MM.1S (cell line): ENCODE results near the gene TMEFF1.

Experiments used
- DNase-seq: peaks from one replicate; pipeline ENCODE4 v3.0.0-alpha.2; 2015
- H2AFZ ChIP-seq: fragments of 300-600 bp; sonication (generic); 2 replicates; pipeline ENCODE4 v1.6.0; 2016; ENCODE audit warnings: antibody characterized with exemption, low read length
- H3F3A ChIP-seq: fragments of 300-600 bp; sonication (generic); 2 replicates; pipeline ENCODE4 v1.6.1; 2016; ENCODE audit warnings: mild to moderate bottlenecking, antibody characterized with exemption, low read length, moderate library complexity, mixed read lengths; ENCODE audit not compliant: insufficient read depth
- H3K27ac ChIP-seq: fragments of 300-600 bp; sonication (generic); 2 replicates; pipeline ENCODE4 v1.5.1; 2016; ENCODE audit warnings: mild to moderate bottlenecking, low read length
- H3K27me3 ChIP-seq: fragments of 300-600 bp; sonication (generic); replicated peaks from 2 replicates; pipeline ENCODE4 v1.6.0; 2016; ENCODE audit warnings: low read length; ENCODE audit not compliant: insufficient read depth
- H3K36me3 ChIP-seq: fragments of 300-600 bp; sonication (generic); replicated peaks from 2 replicates; pipeline ENCODE4 v1.6.1; 2016; ENCODE audit warnings: mild to moderate bottlenecking, low read length, mixed read lengths; ENCODE audit not compliant: insufficient read depth
- H3K4me1 ChIP-seq: fragments of 300-600 bp; sonication (generic); 2 replicates; pipeline ENCODE4 v1.6.1; 2016; ENCODE audit warnings: low read length, mixed read lengths
- H3K4me2 ChIP-seq: fragments of 300-600 bp; sonication (generic); 2 replicates; pipeline ENCODE4 v1.6.0; 2016; ENCODE audit warnings: low read depth, low read length
- H3K4me3 ChIP-seq: fragments of 300-600 bp; sonication (generic); 2 replicates; pipeline ENCODE4 v1.5.1; 2016; ENCODE audit warnings: low read length, mixed read lengths
- H3K79me2 ChIP-seq: fragments of 300-600 bp; sonication (generic); 2 replicates; pipeline ENCODE4 v1.6.1; 2016; ENCODE audit warnings: mixed run types, low read length, mixed read lengths
- H3K9ac ChIP-seq: fragments of 300-600 bp; sonication (generic); 2 replicates; pipeline ENCODE4 v1.6.1; 2016; ENCODE audit warnings: low read length, mixed read lengths
- H3K9me2 ChIP-seq: fragments of 300-600 bp; sonication (generic); replicated peaks from 2 replicates; pipeline ENCODE4 v1.6.1; 2016; ENCODE audit warnings: mild to moderate bottlenecking, low read length, mixed read lengths; ENCODE audit not compliant: insufficient read depth
- H3K9me3 ChIP-seq: fragments of 300-600 bp; sonication (generic); replicated peaks from 2 replicates; pipeline ENCODE4 v1.6.1; 2016; ENCODE audit warnings: mild to moderate bottlenecking, low read length, mixed read lengths; ENCODE audit not compliant: insufficient read depth
- H4K20me1 ChIP-seq: fragments of 300-600 bp; sonication (generic); 2 replicates; pipeline ENCODE4 v1.6.1; 2016; ENCODE audit warnings: mild to moderate bottlenecking, low read length, moderate library complexity, mixed read lengths; ENCODE audit not compliant: insufficient read depth
- EZH2 ChIP-seq: fragments of 300-600 bp; sonication (generic); optimal IDR thresholded peaks from 2 replicates; pipeline ENCODE3; 2017; ENCODE audit warnings: low read depth, mild to moderate bottlenecking, antibody characterized with exemption, low read length, mixed read lengths
- EZH2phosphoT487 ChIP-seq: fragments of 300-600 bp; sonication (generic); IDR thresholded peaks from 2 replicates; pipeline ENCODE4 v1.6.1; 2018; ENCODE audit warnings: antibody characterized with exemption, low read length
- TF ChIP-seq, protein P1 (sequence below): fragments of 300-600 bp; sonication (generic); IDR thresholded peaks from 2 replicates; pipeline ENCODE4 v1.5.1; 2016; ENCODE audit warnings: antibody characterized with exemption, low read length, mixed read lengths

Gene TMEFF1

DNA sequence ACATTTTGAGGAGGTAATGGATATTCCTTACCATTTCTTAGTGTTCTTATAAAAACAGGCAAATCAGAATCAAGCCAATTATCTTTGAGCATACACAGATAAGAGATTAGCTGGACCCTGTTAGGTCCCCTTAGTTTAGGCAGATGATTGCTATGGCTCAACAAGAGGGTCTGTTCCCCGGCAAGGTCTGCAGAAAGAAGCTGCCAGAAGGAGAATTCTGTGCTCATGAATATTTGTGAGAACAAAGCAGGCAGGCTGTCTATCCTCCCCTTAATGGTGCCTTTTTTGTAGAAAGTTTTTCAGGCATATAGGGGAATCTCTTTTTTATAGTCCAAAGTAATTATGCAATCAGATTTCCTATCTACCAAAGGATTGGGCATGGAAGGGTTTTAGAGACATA lies 132.5 kb downstream of the TMEFF1 start:
- H3K9me2 ChIP-seq, result no peaks in the 10 kb centered on the region
- H3K27ac ChIP-seq, result no peak overlapping the region
- no peaks in the 10 kb centered on the region for H3K79me2 ChIP-seq
- peaks cover 7% of the 10 kb centered on the region; the same call in 1 of the 2 replicates for H3K4me1 ChIP-seq
- no peaks in the 10 kb centered on the region for H3K27me3 ChIP-seq
- no peaks in the 10 kb centered on the region for H4K20me1 ChIP-seq
- DNase-seq, result no peak
- no peaks in the 10 kb centered on the region for H3F3A ChIP-seq
- no peaks in the 10 kb centered on the region for H3K9me3 ChIP-seq
- no peak overlapping the region for H2AFZ ChIP-seq
- TF ChIP-seq EZH2phosphoT487 (no peak), EZH2 (no peak)
- H3K9ac ChIP-seq, result no peak overlapping the region
- H3K4me3 ChIP-seq, result no peak overlapping the region
- no peaks in the 10 kb centered on the region for H3K36me3 ChIP-seq
- no peak overlapping the region for H3K4me2 ChIP-seq

DNA sequence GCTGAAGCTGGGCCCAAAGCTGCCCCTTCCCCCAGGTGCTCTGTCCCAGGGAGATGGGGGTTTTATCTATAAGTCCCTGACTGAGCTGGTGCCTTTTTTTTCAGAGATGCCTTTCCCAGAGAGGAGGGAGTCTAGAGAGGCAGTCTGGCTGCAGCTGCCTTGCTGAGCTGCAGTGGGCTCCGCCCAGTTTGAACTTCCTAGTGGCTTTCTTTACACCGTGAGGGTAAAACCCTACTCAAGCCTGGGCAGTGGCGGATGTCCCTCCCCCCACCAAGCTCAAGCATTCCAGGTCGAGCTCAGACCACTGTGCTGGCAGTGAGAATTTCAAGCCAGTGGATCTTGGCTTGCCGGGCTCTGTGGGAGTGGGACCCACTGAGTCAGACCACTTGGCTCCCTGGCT lies 146.2 kb downstream of the TMEFF1 start:
- DNase-seq, result no peak
- no peak for TF ChIP-seq EZH2phosphoT487
- no peak for TF ChIP-seq EZH2
- TF ChIP-seq, protein P1, sequence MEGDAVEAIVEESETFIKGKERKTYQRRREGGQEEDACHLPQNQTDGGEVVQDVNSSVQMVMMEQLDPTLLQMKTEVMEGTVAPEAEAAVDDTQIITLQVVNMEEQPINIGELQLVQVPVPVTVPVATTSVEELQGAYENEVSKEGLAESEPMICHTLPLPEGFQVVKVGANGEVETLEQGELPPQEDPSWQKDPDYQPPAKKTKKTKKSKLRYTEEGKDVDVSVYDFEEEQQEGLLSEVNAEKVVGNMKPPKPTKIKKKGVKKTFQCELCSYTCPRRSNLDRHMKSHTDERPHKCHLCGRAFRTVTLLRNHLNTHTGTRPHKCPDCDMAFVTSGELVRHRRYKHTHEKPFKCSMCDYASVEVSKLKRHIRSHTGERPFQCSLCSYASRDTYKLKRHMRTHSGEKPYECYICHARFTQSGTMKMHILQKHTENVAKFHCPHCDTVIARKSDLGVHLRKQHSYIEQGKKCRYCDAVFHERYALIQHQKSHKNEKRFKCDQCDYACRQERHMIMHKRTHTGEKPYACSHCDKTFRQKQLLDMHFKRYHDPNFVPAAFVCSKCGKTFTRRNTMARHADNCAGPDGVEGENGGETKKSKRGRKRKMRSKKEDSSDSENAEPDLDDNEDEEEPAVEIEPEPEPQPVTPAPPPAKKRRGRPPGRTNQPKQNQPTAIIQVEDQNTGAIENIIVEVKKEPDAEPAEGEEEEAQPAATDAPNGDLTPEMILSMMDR, result no peak

DNA sequence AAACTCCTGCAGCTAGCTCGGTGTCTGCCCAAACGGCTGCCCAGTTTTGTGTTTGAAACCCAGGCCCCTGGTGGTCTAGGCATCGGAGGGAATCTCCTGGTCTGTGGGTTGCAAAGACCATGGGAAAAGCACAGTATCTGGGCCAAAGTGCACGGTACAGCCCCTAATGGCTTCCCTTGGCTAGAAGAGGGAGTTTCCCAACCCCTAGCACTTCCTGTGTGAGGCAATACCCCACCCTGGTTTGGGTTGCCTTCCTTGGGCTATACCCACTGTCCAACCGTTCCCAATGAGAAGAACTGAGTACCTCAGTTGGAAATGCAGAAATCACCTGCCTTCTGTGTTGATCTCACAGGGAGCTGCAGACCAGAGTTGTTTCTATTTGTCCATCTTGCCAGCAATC lies 146.7 kb downstream of the TMEFF1 start:
- DNase-seq, result no peak
- no peaks in the 10 kb centered on the region for H4K20me1 ChIP-seq
- no peaks in the 10 kb centered on the region for H3K9me2 ChIP-seq
- H3K9ac ChIP-seq, result no peak overlapping the region
- H3K4me2 ChIP-seq, result no peak overlapping the region
- H3F3A ChIP-seq, result no peaks in the 10 kb centered on the region
- H3K4me1 ChIP-seq, result no peaks in the 10 kb centered on the region
- no peaks in the 10 kb centered on the region for H3K36me3 ChIP-seq
- H2AFZ ChIP-seq, result no peak overlapping the region
- H3K79me2 ChIP-seq, result no peaks in the 10 kb centered on the region
- no peaks in the 10 kb centered on the region for H3K27me3 ChIP-seq
- H3K4me3 ChIP-seq, result no peak overlapping the region
- no peak overlapping the region for H3K27ac ChIP-seq
- no peaks in the 10 kb centered on the region for H3K9me3 ChIP-seq
- TF ChIP-seq, protein P1, result no peak
- TF ChIP-seq EZH2 (no peak), EZH2phosphoT487 (no peak)

More for the DNA sequence above, 146.2 kb downstream of the TMEFF1 start:
- H3K27ac ChIP-seq, result no peak overlapping the region
- no peaks in the 10 kb centered on the region for H3F3A ChIP-seq
- no peak overlapping the region for H3K4me3 ChIP-seq
- no peak overlapping the region for H3K9ac ChIP-seq
- H3K4me2 ChIP-seq, result no peak overlapping the region
- H3K79me2 ChIP-seq, result no peaks in the 10 kb centered on the region
- no peaks in the 10 kb centered on the region for H3K36me3 ChIP-seq
- no peaks in the 10 kb centered on the region for H4K20me1 ChIP-seq
- H3K9me3 ChIP-seq, result no peaks in the 10 kb centered on the region
- H3K27me3 ChIP-seq, result no peaks in the 10 kb centered on the region
- H3K4me1 ChIP-seq, result no peaks in the 10 kb centered on the region
- no peaks in the 10 kb centered on the region for H3K9me2 ChIP-seq
- H2AFZ ChIP-seq, result no peak overlapping the region

DNA sequence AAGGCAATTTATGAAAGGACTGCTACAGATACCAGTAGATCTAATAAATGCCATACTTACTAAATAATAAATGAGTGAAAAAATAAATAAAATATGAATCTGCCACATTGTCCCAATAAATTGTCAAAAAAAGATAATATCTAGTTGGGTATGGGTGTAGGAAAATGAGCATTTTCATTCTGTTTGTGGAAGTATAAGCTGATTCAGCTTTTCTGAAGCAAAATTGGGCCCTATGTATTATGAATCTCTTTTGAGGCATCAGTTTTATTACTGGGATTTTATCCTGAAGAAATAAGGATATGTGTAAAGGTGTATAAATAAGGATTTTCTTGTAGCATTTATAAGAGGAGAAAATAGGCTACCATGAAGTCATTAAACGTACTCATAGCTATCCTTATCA lies 151.0 kb downstream of the TMEFF1 start:
- H3K4me2 ChIP-seq, result no peak overlapping the region
- no peaks in the 10 kb centered on the region for H3K79me2 ChIP-seq
- H3K36me3 ChIP-seq, result no peaks in the 10 kb centered on the region
- H3K27ac ChIP-seq, result no peak overlapping the region
- H3F3A ChIP-seq, result no peaks in the 10 kb centered on the region
- no peak for TF ChIP-seq EZH2phosphoT487
- H3K9me3 ChIP-seq, result no peaks in the 10 kb centered on the region
- no peak for DNase-seq
- no peaks in the 10 kb centered on the region for H4K20me1 ChIP-seq
- H3K4me3 ChIP-seq, result no peak overlapping the region
- H2AFZ ChIP-seq, result no peak overlapping the region
- H3K9ac ChIP-seq, result no peak overlapping the region
- H3K4me1 ChIP-seq, result no peaks in the 10 kb centered on the region
- no peaks in the 10 kb centered on the region for H3K9me2 ChIP-seq
- H3K27me3 ChIP-seq, result no peaks in the 10 kb centered on the region
